Activated T-cell treated with anti-CD3 and anti-CD28 coated beads for 4 hours (primary cell): ENCODE data around the gene IGF2R.
A peak's percentile ranks its signal among the peaks of the same experiment; 100 is the strongest.

Experiments used
- DNase-seq: peaks from one replicate; pipeline ENCODE4 v3.0.0-alpha.2; 2020

IGF2R gene

DNA sequence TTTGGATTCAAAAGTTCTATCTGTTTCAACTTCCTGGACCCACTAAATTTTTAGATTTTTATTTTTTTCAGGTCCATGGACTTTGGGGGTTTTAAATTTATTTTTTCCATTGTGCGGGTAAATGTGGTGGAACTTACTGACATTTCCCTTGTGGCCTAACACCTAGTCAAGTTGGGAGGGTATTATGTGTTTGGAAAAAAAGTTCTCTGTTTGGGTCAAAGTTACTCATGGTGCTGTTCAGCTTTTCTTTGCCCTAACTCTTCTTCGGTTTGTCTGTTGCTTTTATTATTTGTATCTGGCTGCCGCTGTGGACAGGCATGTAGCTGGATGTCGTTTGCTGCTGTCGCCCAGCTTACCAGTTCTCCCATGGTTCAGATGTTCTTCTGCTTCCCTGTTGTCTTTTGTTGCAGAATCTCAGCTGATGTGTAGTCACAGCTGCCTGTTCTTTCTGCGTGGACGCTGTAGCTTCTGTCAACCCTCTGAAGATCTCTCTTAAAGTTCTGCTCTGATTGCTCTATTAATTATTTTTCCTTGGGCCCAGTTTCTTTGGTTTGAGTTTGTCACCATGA, 7.9 kb downstream of the IGF2R start:
- no peak for DNase-seq

DNA sequence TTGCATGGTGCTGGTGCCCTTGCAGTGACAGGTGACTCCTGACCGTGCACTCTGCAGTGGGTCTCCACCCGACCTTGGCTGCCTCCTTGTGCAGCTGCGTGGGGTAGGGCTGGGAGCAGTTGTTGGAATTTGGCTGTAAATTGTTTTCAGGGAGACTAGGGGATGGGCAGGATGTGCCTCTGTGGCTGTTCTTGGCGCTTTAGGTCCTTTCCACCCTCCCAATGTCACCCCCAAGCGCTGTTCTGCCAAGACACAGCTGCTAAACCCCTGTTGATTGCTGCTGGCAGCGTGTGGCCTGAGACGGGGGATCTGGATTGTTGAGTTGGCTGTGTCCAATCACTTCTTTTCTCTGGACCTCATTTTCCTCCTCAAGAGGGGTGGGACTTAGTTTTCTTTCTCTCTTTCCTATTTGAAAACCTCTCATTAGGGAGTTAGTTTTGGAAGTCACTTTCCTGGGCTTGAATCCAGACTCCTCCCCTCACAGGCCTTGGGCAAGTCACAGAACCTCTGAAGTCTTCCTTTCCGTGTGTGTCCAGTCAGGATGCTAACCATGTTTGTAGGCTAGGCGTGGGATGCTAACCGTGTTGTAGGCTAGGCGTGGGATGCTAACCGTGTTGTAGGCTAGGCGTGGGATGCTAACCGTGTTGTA, 8.5 kb downstream of the IGF2R start:
- DNase-seq = no peak

DNA sequence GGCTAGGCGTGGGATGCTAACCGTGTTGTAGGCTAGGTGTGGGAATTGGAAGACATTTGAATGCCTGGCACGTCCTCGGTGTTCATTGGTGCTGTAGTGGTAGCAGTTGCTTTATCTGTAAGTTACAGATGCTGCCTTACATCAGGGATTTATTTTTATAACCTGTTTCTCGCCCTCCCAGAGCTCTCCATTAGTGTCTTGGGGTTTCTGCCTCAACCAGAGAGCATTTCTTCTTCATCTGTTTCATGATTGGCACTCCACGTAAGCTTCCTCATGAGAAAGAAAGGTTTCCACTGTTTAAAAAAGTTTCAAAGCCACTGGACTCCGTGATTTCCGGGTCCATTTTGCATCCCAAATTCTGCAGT, 9.0 kb downstream of the IGF2R start:
- DNase-seq = no peak

DNA sequence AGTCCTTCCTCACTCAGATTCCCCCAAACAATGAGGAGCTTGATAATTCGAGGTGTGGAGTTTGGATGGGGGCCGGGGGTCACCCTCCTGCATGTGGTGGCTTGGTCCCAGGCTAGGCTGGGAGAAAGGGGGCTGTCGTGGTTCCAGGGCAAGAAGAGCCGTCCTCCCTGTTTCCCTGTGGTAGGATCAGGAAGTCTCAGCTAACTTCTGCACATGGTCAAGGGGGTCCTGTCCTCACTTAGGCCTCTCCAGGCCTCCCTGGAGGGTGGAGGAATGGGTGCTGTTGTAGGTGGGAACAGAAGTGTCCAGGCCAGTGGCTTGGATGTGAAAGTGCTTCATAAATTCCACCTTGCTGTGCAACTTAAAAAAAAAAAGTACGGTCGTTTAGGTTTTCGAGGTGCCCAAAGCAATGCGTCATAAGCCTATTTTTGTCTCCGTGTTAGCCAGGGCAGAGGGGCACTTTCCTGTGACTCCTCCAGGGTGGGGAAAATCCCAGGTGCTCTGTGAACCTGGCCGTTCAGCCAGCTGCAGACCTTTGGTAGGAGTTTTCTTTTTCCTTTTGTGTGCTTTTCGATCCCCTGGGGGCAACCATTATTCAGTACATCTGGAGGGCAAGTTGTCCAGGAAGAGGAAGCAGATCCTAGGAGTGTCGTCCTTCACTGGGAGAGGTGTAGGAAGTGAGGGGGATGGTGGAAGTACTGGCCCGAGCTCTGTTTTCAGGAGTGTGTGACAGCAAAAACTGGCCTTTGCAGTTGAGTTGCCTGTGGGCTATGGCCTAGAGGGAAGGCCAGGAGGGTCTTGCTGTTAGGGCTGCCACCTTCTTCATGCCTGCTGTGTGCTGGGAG, 9.6 kb downstream of the IGF2R start:
- DNase-seq = no peak

DNA sequence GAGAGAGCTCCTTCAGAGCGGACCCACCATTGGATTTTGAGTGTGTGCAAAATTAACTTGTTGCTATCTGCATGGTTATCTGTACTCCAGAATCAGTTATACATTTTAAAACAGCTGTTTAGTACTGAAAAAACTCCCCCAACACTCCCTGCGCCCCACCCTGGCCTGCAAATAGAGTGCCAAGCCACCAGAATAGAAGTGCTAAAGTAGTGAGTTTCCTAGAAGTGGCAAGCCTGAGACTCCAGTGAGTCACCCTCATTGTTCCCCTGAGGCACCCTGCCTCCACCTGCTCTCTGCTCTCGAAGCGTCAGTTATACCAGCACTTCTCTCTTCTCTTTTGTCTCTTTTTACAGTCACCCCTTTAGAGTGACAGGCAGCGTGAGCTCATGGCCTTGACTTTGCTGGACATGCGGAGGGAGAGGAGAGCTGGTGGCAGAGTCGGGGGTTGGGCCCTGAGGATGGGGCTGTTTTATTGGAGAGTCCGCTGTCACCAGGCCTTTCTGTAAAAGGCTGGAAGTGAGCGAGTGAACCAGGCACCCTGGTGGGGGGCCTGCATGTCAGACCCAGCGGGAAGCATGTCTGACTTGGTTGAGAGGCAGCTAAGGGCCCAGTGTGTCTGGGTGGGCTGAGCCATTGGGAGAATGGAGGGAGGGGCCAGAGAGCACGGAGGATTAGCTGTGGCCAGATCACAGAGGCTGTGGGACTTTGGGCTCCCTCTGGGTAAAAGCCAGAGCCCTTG, 10.4 kb downstream of the IGF2R start:
- DNase-seq = peak; percentile 46

DNA sequence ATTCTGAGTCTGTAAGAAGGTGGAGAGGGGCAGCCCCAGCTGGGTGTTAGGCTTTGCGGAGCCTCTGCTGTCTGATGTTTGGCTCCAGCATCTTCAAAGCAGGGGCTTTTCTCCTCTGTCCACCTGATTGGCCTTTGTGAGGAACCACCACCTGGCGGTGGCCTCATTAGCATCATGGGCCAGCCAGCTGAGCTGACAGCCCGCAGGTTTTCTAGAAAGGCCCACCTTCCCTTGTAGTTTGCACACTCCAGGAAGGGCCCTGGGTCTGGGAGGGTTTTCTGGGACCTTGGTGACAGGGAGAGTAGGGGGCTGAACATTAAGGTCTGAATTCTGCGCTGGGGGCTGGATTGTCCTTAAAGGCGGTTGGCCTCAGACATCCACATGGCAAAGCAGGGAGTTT, 11.6 kb downstream of the IGF2R start:
- no peak for DNase-seq

DNA sequence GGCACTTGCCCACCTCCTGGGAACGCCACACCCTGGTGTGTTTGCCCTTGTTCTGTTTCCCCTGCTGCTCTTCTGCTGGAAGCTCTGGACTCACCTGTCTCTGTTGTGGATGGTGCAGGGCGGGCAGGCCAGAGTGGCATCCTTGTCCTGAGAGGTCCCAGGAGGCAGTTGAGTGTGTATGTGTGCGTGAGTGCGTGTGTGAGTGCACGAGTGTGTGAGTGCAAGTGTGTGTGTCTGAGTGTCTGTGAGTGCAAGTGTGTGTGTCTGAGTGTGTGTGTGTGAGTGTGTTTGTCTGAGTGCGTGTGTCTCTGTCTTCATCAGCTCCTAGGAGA, 12.2 kb downstream of the IGF2R start:
- no peak for DNase-seq

DNA sequence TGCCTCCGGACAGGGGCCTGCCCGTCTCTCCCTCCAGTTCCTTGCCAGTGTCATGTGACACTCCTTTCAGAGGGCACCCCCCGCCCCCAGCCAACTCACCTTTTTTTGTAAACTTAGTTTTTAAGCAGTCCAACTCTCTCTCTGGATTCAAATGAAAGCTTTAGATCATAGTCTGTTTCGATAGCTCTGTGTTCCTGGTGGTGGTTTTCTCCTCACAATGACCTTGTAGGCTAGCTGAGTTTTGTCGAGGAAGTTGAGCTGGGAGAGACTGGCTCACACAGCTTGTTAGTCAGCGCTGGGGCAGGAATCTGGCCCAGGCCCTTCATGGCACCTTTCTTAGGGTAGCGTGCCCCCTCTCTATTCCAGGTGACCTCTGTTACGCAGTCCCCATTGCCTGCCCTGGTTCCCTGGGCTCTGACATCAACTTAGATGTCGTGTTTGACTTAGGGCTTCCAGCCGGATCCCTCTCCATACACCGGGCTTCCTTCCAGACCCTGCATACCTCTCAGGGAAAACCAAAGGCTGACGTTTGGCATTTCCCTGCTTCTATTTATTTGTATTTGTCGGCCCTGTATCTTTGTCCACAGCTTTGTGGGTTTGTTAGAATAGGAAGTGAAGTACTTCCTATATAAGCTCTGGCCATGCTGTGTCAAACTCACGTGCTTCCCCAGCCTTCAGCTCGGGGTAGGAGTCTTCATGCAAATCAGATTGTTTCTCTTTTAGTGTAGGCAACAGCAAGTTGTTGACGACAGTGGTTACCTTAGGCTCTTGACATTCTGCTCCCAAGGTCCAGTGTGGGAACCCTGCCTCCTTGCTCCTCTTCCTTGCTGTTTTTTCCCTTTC, 12.7 kb downstream of the IGF2R start:
- DNase-seq = peak; percentile 24

DNA sequence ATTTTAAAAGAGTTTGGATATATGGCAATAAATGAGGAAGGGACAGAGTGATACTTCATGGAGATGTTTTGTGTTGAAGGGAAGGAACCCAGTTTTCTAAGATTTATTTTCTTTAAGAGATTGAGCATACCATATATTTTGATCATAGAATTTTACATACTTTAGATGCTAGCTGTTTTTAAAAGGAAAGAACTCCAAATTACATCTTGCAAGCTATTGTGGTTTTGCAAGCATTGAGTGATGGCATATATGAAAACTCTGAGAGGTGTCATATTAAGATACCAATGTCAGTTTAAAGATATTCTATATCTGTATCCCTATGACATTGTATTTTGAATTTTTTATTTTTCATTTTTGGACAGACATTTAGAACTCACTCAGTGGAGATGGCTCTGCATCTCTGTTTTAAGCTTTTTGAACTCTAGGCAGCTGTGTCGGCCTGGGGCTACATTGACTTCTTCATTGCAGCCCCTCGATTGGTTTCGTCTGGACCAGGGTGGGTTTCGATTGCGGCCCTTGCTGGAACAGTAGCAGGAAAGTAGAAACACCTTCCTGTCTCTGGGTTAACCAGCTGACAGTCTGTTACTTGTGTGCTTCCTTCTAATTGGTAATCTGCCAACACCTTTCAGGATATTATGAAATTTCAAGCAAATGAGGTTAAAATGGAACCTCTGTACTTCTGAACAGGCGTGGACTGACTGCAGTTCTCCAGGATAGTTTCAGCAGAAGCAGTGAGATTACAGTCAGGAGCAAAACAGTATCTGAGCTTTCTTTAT, 14.0 kb downstream of the IGF2R start:
- no peak for DNase-seq

DNA sequence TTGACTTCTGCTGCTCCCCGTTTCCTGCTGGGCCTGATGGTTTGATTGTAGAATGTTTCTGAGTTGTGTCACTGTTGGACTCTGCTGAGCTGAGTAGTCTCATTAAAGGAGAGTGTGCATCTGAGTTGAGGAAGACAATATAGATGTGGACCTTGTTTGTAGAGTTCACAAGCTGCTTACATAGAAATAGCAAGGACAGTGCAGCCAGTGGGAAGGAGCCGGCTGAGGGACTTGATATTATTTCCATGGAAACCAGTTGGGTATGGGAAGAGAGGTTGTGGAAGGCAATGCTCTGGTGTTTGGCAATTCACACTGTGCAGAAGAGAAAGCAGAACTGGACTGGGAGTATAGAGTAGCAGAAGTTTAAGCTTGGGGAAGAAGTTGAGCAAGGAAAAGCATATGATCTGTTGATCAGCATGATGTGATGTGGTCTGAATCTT, 14.8 kb downstream of the IGF2R start:
- DNase-seq = no peak

DNA sequence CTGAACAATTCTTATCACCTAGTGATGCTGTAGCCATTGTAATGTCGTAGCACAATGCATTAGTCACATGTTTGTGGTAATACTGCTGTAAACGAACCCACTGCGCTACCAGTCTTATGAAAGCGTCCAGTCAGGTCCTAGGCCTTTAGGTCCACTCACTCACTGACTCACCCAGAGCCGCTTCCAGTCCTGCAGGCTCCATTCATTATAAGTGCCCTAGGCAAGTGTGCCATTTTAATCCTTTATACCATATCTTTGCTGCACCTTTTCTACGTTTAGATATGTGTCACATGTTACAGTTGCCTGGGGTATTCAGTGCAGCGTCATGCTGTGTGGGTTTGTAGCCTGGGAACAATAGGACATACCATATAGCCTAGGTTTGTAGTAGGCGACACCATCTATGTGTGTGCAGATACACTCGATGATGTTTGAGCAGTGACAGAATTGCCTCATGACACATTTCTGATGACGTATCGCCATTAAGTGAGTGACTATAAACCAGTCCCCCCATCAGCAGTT, 15.4 kb downstream of the IGF2R start:
- DNase-seq = no peak

DNA sequence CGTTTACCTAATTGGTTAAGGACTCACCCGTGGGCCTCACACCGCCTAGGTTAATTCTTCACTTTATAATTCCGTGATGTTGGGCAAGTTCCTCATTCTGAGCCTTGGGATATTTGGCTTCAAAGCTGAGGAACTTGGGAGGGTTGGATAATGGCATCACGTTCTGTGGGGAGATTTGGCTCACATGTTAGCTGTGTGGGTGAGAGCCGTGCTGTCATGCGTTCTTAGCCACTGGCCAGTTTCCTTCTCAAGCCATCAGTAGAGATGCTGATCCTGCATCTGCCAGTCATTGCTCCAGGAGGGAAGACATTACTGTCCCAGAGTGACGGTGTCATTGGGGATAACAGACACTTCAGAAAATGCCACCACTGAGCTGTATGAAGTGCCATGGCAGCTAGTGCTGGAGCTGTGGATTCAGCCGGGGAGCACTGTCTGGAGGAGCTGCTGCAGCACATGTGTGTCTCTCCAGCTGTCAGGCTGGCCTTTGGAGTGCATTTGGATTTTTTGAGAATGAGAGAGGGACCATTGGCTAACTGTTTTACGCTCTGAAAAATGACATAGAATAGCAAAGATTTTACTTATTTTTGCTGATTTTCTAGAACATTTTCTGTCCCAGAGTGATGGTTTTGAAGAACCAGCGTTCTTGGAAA, 16.5 kb downstream of the IGF2R start:
- DNase-seq = no peak

DNA sequence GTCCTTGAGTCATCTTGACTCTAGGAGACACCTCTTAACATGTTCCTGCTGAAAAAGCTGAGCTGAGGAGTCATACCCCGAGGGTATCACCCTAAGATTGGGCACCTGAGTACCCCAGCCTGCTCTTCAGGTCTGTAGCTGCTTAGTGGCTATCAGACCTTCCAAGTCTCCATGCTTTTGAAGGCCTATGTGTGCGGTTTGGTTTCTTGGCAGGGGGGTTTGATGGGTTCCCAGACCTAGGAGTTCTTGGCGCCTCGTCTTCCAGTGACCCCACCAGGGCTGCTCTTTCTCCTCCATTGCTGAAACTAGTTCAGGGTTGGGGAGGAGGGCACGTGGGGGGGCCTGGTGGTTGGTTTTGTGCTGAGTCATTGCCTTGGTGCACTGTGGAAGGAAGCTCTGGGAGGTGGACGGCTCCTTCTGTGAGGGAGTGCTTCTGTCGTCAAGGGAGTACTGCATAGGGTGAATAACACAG, 20.1 kb downstream of the IGF2R start:
- DNase-seq = no peak

DNA sequence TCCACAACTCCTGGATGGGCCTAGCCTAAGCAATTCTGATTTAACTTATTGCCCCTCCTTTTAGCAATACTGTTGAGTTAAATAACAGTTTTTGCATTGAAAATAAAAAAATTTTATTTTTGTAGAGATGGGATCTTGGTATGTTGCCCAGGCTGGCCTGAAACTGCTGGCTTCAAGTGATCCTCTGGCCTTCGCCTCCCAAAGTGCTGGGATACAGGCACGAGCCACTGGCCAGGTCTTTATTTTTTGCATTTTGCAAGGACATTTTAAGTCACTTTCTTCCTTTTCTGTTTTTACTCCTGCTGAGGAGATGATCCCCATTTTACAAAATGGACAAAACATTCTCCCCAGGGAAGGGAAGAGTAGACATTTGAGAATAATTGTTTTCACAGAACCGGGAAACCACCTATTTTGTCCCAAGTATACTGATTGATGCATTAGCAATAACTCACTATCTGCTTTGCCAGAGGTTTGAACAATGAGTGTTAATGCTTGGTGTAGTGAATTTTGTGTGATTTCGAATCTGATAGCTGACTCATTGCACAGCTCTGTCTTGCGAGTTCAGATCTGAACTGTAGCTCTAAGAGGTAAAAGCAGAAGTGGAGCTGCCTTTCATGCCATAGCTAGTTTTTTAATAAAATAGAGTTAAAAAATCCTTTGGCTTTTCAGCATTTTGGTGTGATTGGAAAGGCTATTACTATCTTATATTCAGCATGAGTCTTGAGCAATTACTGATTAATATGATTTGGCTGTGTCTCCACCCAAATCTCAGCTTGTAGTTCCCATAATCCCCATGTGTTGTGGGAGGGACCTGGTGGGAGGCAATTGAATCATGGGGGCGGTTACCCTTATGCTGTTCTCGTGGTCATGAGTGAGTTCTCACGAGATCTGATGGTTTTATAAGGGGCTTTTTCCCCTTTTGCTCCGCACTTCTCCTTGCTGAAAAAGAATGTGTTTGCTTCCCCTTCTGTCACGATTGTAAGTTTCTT, 20.9 kb downstream of the IGF2R start:
- no peak for DNase-seq

DNA sequence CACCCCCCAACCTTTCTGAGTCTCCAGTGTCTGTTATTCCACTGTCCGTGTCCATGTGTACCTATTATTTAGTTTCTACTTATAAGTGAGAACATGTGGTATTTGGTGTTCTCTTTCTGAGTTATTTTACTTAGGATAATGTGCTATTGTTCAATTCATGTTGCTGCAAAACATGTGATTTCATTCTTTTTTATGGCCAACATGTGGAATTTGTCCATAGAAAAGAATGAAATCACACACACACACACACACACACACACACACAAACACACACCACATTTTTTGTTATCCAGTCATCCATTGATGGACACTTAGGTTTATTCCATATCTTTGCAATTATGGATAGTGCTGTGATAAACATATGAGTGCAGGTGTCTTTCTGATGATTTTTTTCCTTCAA, 23.5 kb downstream of the IGF2R start:
- no peak for DNase-seq

DNA sequence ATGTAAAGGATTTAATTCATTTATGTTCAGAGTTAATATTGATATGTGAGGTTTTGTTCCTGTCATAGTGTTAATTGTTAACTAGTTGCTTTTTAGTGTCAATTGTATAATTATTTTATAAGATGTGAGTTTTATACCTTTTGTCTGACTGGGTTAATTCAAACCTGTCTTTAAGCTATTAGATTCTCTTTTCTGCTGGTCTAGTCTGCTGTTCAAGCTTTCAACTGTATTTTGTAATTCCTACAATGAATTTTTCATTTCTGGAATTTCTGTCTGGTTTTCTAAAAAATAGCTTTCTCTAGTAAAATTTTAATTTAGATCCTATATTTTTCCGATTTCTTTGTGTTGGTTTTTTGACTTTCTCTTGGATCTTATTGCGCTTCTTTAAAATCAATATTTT, 26.5 kb downstream of the IGF2R start:
- no peak for DNase-seq

DNA sequence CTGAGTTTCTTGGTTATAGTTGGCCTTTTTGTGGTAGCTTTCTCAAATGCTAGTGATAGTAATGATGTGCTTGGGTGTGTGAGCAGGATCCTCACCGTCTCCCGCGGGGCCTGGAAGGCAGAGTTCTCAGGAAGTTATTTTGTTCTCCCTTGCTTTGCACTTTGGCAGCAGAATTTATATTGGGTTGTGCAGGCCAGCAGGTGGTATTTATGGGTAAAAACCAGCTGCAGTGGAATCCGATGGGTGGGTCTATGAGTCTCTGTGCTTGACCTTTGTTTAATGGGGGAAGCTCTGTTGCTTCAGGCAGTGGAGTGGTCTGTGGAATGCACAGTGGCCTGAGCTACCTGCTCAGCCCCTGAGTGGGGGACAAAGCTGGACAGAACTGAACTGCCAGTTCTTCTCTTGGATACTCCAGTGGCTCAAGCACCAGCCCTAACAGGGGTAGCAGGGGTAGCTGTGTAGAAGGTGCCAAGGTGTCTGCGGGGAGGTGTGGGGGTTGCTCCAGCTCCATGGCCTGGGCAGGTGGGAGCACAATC, 27.3 kb downstream of the IGF2R start:
- DNase-seq = no peak

DNA sequence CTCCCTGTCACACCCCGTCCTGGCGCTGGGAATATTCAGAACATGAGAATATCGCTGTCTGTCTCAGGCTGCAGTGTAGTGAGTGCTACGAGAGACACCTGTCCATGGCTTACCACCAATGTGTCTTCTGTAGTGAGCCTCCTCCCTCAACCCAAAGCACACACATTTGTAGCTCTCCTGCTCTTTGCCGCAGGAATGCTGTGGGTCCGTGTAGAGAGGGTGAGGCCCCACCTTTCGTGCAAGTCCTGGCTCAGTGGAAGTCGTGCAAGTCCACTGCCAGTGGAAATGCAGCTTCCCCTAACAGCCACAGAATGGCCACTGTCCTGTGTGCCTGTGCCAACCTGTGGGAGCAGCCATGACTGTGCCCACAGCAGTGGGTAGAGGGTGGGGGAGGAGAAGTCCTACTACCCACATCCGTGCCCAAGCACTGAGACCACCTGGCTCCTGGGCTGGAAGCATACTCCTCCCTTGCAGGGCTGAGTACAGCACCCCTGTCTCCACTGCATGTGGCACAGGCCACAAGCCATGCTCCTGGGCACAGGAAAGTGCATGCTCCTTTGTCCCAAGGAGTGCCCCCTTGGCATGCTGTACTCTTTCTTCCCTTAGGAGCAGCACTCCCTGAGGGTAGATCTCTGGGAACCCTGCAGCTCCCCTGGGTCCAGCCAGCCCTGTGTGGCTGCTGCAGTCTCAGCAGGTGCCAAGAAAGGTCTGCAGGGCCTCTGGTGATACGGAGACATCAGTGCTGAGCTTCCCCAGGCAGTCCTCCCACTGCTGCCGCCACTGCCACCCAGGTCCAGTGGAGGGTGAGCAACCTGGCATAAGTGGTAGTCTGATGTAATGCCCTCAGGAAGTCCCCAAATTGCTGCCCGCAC, 28.0 kb downstream of the IGF2R start:
- no peak for DNase-seq
